Measurements from ENCODE around the gene TMEM123.

GRCh38 chr11:102452461-102453301 lies at the start of gene TMEM123:
- peak; percentile 68 to 89 for TF ChIP-seq POLR2A (IDR thresholded peaks at IDR 0.05)
- TF ChIP-seq, protein P1, sequence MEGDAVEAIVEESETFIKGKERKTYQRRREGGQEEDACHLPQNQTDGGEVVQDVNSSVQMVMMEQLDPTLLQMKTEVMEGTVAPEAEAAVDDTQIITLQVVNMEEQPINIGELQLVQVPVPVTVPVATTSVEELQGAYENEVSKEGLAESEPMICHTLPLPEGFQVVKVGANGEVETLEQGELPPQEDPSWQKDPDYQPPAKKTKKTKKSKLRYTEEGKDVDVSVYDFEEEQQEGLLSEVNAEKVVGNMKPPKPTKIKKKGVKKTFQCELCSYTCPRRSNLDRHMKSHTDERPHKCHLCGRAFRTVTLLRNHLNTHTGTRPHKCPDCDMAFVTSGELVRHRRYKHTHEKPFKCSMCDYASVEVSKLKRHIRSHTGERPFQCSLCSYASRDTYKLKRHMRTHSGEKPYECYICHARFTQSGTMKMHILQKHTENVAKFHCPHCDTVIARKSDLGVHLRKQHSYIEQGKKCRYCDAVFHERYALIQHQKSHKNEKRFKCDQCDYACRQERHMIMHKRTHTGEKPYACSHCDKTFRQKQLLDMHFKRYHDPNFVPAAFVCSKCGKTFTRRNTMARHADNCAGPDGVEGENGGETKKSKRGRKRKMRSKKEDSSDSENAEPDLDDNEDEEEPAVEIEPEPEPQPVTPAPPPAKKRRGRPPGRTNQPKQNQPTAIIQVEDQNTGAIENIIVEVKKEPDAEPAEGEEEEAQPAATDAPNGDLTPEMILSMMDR (IDR thresholded peaks at IDR 0.05) = peak in 2 of 6 experiments; percentile 3 to 13
